ENCODE data around the gene LCA5.
"Not testable (repeated sequence)": the region's sequence is repeated elsewhere in the genome, so short reads cannot be mapped to it uniquely, and the experiment has no call there.

LCA5 gene

DNA sequence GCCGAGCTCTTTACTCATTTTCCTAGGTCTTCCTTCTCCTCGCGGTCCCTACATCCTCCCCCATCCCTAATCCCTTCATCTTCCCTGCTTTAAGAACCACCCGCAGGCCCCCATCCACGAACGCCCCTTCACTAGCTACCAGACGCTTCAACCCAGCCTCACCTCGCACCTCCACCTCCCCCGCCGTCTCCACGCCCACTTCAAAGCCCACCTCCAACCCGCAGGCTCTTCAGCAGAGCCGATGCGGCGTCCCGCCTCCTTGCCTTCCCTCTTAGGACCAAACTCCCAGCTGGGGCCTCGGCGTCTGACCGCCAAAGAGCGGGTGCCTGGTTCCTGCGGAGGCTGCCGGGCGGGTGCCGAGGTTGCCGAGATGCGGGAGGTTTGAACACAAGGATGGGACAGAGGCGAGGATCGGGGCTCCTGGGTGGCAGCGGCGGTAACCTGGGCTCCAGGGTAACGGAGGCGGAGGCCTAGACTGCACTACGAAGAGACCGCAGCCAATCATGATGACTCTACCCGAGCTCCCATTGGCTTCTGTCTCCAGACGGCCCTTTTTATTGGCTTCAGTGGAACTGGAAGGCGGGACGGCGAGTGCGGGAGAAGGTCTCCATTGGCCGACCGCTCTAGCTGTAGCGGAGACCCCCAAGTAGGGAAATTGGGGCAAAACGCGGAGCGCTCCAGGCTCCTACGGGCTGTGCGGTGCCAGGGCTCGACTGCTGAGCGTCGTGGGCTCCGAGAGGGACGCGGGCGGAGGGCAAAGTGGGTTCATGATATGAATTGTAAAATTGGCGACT lies at the start of gene LCA5:
LCA5 (minus strand) TSS at position 477 of the 794 bp plus-strand sequence. CDS start 18,536 bp downstream, outside the sequence.
- peak; percentile 37 to 60 (median 54) for DNase-seq (ENCODE audit: low read depth in 2 of 3, low spot score in 2 of 3)

DNA sequence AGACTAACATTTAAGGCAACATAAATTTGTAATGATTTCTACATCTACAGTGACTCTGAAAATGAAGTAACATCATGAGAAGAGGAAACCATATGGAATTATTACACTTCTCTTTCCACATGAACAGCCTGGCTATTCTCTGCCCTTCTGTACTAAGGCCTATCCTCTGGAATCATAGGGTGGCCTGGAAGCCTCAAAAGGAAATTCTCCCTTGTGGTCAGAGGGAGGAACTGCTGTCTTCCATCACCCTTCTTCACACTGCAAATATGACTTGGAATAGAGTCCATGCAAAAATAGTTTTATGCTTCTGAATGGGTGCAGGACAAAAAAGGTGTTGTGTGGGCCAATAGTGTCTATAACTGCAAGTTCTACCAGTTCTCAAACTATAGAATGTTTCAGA lies 49.3 kb upstream of the LCA5 start:
- no peak for DNase-seq (ENCODE audit: low read depth in 2 of 3, low spot score in 2 of 3)

DNA sequence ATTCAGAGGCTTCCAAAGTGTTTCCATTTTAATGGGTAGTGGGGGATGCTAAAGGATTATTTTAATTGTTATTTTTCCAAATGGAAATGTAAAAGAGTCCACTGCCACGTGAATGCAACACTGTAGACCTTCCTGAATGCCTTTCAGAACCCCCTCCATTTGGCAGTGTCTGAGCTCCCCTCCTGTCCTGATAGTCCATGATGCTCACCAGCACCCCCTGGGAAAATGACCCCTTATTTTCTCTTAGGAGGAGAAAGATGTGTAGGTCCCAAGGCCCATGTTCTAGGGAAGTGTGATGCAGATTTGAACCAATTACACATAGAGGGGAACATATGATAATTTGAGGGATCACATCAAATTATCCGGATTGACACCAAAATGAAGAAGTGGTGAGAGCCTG lies 47.1 kb upstream of the LCA5 start:
- no peak for DNase-seq (ENCODE audit: low read depth in 2 of 3, low spot score in 2 of 3)

DNA sequence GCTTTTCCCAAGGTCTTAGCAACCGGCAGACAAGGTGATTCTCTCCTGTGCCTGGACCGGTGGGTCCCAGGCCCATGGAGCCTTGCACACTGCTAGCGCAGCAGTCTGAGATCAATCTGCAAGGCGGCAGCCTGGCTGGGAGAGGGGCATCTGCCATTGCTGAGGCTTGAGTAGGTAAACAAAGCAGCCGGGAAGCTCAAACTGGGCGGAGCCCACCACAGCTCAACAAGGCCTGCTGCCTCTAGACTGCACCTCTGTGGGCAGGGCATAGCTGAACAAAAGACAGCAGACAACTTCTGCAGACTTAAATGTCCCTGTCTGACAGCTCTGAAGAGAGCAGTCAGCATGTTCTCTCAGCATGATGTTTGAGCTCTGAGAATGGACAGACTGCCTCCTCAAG lies 40.7 kb upstream of the LCA5 start:
- DNase-seq (ENCODE audit: low read depth in 2 of 3, low spot score in 2 of 3) = not testable (repeated sequence)

DNA sequence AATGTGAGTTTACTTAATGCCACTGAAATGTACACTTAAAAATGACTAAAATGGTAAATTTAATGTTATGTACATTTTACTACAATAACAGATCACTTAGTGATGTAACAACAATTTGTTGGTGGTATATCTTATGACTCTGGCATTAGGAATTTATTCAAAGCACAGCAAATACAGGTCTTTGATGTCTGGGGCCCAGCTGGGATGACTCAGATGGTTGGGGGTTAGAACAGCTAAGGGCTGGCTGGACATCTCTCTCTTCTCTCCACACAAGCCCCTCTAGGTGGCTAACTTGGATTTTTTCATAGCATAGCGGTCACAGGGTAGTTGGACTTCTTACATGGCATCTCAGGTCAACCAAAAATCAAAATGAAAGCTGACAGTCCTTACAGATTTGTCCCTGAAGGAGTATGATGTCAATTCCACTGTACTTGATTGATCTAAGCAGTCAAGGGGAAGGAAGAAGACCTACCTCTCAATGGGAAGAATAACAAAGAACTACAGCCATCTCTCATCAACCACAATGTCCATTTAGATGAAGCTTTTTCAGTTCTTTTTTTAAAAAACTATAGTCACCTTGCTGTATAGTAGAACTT lies 37.5 kb upstream of the LCA5 start:
- DNase-seq (ENCODE audit: low read depth in 2 of 3, low spot score in 2 of 3) = no peak

DNA sequence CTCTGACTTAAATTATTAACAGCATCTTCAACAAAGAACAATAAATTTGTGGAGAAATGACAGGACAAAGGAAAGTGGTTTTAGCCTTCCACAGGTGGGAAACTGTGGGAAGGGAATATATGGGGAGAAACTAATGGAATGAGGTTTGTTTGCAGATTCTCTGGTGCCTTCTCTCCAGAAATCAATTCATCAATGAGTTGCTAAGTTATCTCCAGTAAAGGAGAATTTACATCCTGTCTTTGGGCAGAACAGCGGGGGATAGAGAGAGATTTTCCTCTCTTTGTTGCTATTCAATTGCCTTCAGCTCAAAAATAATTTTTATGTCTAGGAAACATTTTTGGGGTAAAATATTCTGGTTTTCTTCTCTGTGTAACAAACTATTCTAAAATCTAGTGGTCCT lies 36.9 kb upstream of the LCA5 start:
- no peak for DNase-seq (ENCODE audit: low read depth in 2 of 3, low spot score in 2 of 3)

DNA sequence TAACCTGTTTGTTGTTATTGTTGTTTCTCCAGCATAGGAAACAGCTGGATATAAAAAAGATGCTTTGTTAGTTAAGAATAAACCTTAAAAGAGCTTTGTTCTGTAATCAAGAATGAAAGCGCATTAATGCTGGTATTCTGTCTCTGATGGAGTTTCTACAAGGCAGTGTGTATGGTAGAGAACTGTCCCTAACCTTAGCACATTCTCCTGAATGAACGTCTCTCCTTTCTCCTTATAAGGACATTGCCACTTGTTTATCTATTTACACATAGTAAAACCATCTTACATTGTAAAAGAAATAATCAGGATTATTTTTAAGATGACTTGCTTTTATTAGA lies 33.8 kb upstream of the LCA5 start:
- no peak for DNase-seq (ENCODE audit: low read depth in 2 of 3, low spot score in 2 of 3)

DNA sequence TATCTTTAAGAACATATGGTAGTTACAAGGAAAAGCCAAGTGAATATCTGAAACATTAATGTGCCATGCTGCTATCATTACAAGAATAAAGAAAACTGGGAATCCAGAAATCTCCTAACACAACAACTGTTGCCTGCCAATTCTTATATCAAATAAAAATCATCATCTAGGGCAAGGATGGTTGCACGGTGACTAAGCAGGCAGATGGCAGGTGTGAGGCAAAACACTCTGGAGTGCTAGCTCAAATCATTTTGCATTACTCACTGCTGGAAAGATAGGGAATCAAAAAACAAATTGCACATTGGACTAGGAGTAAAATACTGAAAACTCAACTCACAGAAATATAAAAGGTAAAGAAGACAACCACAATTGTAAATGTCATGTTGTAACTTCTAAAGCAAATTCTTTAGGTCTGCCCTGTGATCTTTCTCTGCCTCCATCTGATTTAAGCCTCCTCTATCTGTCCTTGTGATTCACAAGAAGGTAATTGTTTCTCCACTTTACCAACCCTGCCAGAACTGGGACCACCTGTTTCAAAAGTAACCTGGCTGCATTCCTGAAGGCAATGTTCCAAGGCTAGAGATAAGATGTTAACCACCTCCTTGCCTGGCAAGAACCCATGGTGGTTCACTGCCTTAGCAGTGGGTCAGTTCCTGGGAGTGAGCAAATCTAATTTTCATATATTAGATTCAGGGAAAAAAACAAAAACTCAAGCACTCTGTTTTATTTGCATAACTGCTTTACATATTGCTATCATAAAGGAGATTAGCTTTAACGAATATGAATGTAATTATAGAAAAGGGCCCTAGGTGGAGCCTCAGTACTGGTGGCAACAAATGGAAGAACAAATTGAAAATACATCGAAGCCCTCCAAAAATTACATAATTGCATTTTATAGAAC lies 33.1 kb upstream of the LCA5 start:
- DNase-seq (ENCODE audit: low read depth in 2 of 3, low spot score in 2 of 3) = no peak

DNA sequence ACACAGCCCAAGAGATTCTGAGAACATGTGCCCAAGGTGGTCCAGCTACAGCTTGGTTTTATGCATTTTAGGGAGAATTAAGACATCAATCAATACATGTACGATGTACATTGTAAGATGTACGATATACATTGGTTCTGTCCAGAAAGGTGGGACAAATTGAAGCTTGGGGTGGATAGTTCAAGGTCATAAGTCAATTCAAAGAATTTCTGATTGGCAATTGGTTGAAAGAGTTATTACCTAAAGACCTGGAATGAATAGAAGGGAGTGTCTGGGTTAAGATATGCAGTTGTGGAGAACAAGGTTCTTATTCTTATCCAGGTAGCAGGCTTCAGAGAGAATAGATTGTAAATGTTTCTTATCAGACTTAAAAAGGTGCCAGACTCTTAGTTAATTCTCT lies 31.8 kb upstream of the LCA5 start:
- no peak for DNase-seq (ENCODE audit: low read depth in 2 of 3, low spot score in 2 of 3)

DNA sequence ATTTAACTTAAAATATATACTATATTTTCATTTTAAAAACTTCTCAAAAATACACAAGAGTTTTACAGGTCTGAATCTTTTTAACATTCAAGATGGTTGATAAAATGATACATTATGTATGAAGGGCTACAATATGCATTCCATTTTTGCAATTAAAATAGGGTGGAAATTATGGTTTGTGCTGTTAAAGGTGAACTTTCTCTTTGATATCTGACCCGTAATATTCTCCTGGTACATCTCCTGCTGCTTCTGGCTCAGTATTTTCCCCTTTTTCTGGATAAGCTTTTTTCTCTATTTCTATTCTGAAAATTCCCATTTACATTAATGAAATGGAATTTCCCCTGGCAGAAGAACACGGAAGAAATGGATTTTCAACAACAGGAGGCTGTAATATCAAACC lies 27.4 kb upstream of the LCA5 start:
- no peak for DNase-seq (ENCODE audit: low read depth in 2 of 3, low spot score in 2 of 3)

DNA sequence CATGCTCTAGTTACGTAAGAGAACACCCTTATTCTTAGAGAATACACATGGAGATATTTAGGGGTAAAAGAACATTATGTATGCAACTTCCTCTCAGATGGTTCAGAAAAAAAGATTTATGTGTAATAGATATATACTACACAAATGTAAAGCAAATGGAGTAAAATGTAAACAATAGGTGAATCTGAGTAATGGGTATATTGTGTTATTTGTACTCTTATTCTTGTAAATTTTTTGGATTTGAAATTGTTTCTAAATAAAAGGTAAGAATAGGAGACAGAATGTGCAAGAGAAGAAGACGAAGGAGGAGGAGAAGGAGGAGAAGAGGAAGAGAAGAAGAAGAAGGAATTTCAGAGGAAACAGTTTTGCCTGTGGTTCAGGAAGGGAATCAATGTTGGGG lies 22.5 kb upstream of the LCA5 start:
- DNase-seq (ENCODE audit: low read depth in 2 of 3, low spot score in 2 of 3) = no peak

DNA sequence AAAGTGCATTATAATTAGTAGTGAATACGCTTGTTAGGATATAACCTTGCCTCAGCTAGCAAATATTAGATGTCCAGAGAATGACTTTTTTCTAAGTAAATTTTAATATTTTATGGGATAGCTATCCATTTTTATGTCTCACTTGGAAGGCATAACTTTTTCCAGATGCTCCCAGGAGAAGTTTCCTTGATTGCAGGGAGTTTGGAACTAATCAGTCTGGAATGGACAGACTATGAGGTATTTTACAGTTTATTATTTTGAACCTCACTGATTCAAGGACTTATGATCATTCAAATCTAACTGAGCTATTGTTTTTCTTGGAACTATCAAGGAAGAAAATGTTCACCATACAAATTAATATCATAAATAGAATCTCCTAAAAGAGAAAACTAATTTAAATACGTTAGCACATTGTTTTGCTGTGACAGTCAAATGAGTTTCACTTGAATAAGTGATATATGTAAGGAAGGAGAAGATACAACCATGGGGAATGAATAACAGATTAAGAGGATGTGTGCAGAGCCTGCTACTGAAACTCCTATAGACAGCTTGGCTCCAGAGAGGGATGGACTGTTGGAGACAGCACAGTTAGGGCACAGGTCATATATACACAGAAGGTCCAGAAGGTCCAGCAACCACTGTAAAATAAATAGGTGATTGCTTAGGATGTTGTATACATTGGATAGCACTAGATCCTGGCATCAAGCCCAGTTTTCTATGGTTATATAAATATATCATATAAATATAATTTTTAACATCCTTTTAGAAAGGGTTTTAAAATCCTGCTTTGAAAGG lies 20.6 kb upstream of the LCA5 start:
- DNase-seq (ENCODE audit: low read depth in 2 of 3, low spot score in 2 of 3) = no peak

DNA sequence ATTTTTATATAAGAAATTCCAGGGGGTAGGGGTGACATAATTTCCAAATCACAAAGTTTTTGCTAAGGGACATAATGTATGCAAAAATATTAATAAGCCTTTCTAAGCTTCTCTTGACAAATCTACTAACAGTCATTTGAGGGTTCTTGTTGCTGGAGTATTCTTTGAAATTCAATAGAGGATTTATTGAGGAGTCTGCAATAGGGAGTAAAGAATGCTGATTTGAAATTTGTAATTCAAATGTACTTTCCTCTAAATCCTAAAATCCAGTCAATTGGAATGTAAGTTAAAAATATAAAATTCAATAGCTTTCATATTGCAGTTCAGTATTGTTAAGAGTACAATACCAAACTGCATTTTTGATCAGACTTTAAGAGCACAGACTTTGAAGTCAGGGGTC lies 17.1 kb upstream of the LCA5 start:
- no peak for DNase-seq (ENCODE audit: low read depth in 2 of 3, low spot score in 2 of 3)

DNA sequence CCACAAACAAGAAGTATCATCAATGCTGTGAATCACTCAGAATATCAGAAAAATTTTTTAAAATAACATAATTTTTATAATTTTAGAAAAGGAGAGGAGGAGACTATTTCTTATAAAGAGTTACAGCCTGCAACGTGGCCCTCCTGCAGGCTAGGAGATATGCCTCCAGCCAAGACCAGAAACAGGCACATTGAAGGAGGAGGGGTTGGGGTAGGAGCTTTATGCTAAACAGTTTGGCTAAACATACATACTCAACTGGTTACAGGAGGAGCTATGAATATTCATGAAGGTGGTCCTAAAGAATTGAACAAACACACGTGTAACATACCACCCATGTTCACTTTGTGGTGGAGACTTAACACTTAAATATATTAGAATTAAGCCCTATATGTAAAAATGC lies 14.2 kb upstream of the LCA5 start:
- no peak for DNase-seq (ENCODE audit: low read depth in 2 of 3, low spot score in 2 of 3)

DNA sequence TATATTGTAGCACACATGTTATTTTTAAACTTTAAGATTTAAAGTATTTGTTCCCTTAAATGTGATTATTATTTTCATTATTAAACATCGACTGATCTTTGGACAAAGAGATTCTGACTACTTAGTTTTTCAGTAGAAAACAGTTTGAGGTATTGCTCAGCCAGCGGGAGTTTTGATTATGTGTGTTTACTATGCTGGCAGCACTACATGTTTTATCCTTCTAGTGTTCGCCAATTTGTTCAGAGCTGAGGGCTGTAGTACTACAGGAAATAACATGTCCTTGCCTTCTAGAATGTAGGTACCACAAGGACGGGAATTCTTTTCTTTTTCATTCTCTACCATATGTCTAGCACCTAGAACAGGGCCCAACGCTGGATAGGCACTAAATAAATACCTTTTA lies 11.1 kb upstream of the LCA5 start:
- no peak for DNase-seq (ENCODE audit: low read depth in 2 of 3, low spot score in 2 of 3)

DNA sequence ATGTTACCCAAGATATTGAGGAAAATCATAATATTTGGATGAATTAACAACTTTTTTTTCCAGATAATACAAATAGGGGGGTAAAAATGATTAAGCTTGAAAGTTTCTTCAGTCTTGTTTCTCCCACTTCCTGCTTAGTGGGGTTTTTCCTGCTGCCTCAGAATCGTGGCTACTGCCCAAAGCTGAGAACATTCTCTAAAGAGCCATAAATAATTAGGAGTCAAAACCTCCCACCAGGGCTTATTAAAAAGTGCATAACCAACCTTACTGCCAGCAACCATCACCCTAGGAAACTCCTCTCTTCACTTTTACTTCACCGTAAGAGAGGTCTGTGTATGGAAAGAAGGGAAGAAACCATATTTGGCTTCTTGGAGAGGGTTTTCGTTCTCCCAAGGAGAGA lies 9.0 kb upstream of the LCA5 start:
- no peak for DNase-seq (ENCODE audit: low read depth in 2 of 3, low spot score in 2 of 3)

DNA sequence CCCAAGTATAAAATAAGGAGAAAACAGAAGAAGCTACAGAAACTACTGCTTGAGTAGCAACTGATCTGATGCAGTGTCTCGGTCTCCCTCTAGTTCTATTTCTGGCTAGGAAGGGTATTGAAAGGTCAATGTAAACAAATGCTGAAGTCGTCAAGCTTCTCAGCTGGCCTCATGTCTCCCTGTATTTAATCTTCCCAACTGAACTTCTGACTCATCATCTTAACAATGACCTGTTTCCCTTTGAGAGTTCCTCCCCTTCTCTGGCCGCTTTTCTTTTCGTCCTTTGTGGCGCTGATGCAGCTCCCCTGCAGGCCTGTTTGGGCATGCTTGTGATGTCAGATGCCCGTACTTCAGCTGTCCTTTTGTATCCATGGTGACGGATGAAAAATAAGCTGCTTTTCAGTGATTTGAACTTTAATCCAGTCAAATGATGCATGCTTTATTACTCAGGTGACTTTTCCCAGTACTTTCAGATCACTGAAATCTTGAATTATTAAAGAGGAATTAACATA lies 7.8 kb upstream of the LCA5 start:
- no peak for DNase-seq (ENCODE audit: low read depth in 2 of 3, low spot score in 2 of 3)

DNA sequence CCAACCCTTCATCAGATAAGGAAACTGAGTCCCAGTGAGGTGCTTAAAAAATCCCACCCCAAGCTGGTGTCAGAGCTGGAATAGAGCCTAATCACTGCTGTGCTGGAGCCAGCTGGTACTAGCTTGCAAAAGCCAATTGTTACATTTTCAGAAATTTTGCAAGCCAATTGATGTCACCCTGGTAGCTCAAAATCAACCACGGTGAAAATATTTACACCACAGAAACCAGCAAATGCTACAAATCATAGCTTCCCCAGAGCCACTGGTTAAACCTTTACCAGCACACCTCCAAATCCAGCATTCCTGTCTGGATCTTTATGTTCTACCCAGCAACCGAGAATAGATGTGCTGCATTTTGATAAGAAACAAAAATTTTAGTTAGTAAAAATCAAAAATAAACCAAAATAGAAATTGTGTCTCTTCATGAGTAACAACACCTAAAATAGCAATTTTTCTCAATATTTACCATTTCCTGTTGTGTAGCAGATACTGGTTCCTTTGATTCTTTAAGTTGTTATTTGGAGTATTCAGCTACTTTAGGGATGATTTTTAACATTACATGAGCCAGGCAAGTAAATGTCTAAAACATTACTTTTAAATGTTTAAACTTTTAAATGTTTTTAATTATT lies 7.2 kb upstream of the LCA5 start:
- DNase-seq (ENCODE audit: low read depth in 2 of 3, low spot score in 2 of 3) = no peak

DNA sequence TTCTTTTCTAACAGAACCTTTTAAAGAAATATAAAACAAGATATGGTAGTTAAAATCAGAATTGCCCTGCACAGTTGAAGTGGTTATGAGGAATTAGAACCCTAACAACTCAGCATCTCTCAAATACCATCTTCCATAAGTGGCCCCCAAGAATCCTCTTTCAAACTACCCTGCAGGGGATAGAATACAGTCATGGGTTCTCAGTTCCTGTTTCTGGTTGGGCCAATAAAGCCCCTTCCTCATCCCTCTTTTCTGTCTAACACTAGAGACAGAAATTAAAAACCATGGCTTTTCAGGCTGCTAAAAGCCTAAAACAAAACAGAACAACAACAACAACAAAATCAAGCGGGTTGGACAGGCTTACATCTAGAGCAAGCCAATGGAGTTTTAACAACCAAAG lies 6.7 kb upstream of the LCA5 start:
- DNase-seq (ENCODE audit: low read depth in 2 of 3, low spot score in 2 of 3) = no peak

DNA sequence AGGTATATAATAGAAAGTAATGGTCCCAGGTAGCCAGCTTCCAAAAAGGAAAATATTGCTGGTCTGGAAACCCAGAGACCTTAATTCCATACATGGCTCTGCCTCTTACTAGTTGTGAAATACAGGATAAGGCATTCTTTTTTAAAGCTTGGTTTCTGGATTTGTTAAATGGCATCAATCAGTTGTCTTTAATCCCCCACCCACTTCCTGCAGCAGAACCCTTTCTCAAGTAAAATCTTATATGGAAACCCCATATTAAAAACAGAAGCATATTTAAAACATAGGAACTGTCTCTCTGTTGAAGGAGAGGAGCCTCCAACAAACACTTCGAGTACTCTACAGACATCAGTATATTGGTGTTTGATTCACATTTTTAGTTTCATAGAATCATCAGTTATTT lies 6.2 kb upstream of the LCA5 start:
- no peak for DNase-seq (ENCODE audit: low read depth in 2 of 3, low spot score in 2 of 3)
